ENCODE measurements around the gene BRMS1L. TPM values are rescaled to one million over a fixed set of nuclear protein-coding genes. Genes with fewer than 3 reads are reported as not detected.

The BRMS1L gene
- total RNA-seq, 4 donors from 2014 or later, result 4.6 to 6.8 (median 6.1) TPM

DNA sequence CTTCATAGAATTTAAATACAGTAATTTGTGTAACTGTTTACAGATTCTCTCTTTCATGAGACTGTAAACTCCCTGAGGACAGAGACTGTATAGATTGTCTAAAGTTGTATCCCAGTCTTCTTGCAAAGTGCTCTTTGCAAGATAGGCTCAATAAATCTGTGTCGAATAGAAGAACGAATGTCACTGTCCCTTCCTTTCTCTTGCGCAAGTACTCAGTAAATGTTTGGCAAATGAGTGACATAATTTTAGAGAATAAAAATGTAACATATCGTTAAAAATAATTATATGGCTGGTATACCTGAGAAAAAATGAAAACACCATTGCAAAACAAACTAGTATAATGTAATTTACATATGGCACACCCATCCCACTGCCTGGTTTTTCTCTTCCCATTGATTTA, 15.2 kb upstream of the BRMS1L start:
- H3K9me3 ChIP-seq, result no peaks in the 10 kb centered on the region
- in situ Hi-C loops (cut with MboI; ENCODE audit: low sequenced_read_pairs in 4 of 4), result no loop called here
- no peak overlapping the region for H3K4me3 ChIP-seq
- no peak for ATAC-seq
- no peak for DNase-seq
- H3K4me1 ChIP-seq, result peaks cover 16 to 19% of the 10 kb centered on the region in 2 donors
- intact Hi-C loops (cut with DNase I; ENCODE audit: low total_unique reads), result loop anchor here (10.0 kb wide), 1 partner anchor 116 kb away; no protein-coding TSS in a partner anchor
- no peaks in the 10 kb centered on the region for H3K36me3 ChIP-seq
- no peak overlapping the region for H3K27ac ChIP-seq
- H3K27me3 ChIP-seq, result no peaks in the 10 kb centered on the region
- TF ChIP-seq POLR2A (IDR thresholded peaks at IDR 0.05) (no peak), CTCF (IDR thresholded peaks at IDR 0.05 in 4 of 5, conservative IDR thresholded peaks at IDR 0.05 in 1 of 5) (no peak)

GRCh38 chr14:35814371-35815005, 11.7 kb upstream of the BRMS1L start:
- Histone ChIP-seq H3K9me3 (no peaks in the 10 kb centered on the region), H3K27me3 (no peaks in the 10 kb centered on the region), H3K4me3 (no peak overlapping the region), H3K27ac (no peak overlapping the region), H3K4me1 (no peaks in the 10 kb centered on the region), H3K36me3 (no peaks in the 10 kb centered on the region)
- in situ Hi-C loops (cut with MboI; ENCODE audit: low sequenced_read_pairs in 4 of 4), result no loop called here
- DNase-seq (no peak), ATAC-seq (no peak)
- TF ChIP-seq POLR2A (IDR thresholded peaks at IDR 0.05), result no peak
- peak; percentile 27 to 69 (median 44) for TF ChIP-seq CTCF (IDR thresholded peaks at IDR 0.05 in 4 of 5, conservative IDR thresholded peaks at IDR 0.05 in 1 of 5)
- intact Hi-C loops (cut with DNase I; ENCODE audit: low total_unique reads), result loop anchor here (10.0 kb wide), 1 partner anchor 120 kb away; no protein-coding TSS in a partner anchor

GRCh38 chr14:35818346-35819115, 7.6 kb upstream of the BRMS1L start:
- no peaks in the 10 kb centered on the region for H3K4me1 ChIP-seq
- H3K27ac ChIP-seq, result no peak overlapping the region
- H3K4me3 ChIP-seq, result no peak overlapping the region
- peak; percentile 37 to 63 (median 54) for TF ChIP-seq CTCF (IDR thresholded peaks at IDR 0.05 in 4 of 5, conservative IDR thresholded peaks at IDR 0.05 in 1 of 5)
- no peak for TF ChIP-seq POLR2A (IDR thresholded peaks at IDR 0.05)
- in situ Hi-C loops (cut with MboI; ENCODE audit: low sequenced_read_pairs in 4 of 4) (no loop called here), intact Hi-C loops (cut with DNase I; ENCODE audit: low total_unique reads) (loop anchor here (10.0 kb wide), 1 partner anchor 124 kb away; no protein-coding TSS in a partner anchor)
- DNase-seq (no peak), ATAC-seq (peak; percentile 81 to 86)
- no peaks in the 10 kb centered on the region for H3K36me3 ChIP-seq
- no peaks in the 10 kb centered on the region for H3K27me3 ChIP-seq
- H3K9me3 ChIP-seq, result no peaks in the 10 kb centered on the region

DNA sequence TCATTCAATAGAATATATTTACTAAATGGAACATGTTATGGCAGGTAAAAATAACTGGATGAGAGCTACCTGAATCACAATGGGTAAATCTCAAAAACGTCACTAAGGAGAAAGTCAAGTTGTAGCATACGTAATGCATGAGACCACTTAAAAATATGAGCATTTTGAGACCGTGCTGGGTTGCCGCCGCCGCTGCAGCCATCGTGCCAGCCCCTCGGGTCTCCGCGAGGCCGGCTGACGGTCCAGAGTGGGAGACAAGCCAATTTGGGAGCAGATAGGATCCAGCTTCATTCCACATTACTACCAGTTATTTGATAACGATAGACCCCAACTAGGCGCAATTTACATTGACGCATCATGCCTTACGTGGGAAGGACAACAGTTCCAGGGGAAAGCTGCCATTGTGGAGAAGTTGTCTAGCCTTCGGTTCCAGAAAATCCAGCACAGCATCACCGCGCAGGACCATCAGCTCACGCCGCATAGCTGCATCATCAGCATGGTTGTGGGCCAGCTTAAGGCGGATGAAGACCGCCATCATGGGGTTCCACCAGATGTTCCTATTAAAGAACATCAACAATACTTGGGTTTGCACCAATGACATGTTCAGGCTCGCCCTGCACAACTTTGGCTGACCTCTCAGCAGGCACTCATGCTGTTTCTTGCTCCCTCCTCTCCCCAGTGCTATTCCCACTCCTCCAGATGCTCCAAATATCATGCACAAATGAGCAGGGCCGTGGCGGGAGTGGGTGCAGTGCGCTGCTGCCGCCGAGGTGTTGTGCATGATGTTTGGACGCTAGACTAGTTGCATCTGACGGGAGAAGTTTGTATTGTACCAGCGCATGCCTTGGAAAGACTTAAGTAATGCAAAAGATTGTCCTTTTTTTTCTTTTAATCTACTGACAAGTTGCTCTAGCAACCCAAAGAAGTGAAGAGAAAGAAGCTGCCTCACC, 6.3 kb upstream of the BRMS1L start:
- TF ChIP-seq POLR2A (IDR thresholded peaks at IDR 0.05) (no peak), CTCF (IDR thresholded peaks at IDR 0.05 in 4 of 5, conservative IDR thresholded peaks at IDR 0.05 in 1 of 5) (no peak)
- intact Hi-C loops (cut with DNase I; ENCODE audit: low total_unique reads) (loop anchor here (10.0 kb wide), 2 partner anchors 125 to 695 kb away; partner anchors contain the start of genes PPP2R3C and PRORP), in situ Hi-C loops (cut with MboI; ENCODE audit: low sequenced_read_pairs in 4 of 4) (no loop called here)
- Histone ChIP-seq H3K4me1 (no peaks in the 10 kb centered on the region), H3K27ac (no peak overlapping the region), H3K36me3 (no peaks in the 10 kb centered on the region), H3K4me3 (no peak overlapping the region), H3K9me3 (no peaks in the 10 kb centered on the region), H3K27me3 (no peaks in the 10 kb centered on the region)
- ATAC-seq, result no peak
- no peak for DNase-seq
